Islet of Langerhans (tissue), 1 donor: ENCODE results near the gene ST3GAL4.

Source experiments
- FAIRE-seq: peaks from one replicate; lab custom pipeline; 2011; peaks lifted over from hg19 to GRCh38; lab: Jason Lieb, UNC

The ST3GAL4 gene

DNA sequence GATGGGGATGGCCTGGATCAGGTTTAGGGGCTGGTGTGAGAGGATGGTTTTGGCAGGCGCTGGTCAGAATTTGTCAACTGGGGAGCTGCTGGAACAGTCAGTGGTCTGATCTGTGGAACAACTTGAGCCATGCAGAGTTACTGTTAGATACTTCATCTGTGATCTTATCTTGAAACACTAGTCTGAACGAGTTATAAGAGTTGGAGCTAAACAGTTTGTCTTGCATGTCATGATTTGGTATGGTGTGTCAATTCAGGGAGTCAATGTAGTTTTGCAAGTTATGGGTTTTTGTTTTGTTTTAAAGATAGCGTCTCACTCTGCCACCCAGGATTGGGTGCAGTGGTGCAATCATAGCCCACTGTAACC is 54.1 kb downstream of the ST3GAL4 start:
- FAIRE-seq = no peak

DNA sequence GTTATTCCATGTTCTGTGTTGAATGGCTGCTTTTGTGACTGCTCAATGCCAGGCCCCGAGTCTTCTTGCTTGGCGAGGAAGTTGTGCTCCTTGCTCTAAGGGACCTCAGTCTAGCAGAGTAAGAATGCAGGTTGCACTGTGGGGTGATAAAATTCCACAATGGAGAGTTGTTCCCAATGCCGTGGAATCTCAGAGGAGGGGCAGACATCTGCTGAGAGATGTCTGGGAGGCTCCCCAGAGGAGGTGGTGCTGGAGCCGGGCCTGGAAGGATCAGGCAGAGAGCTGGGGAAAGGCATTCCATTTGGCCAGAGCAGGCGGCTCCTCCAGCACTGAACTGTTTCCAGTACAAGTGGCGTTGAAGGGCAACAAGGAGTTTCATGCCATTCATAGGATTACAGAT is 55.2 kb downstream of the ST3GAL4 start:
- FAIRE-seq = no peak

DNA sequence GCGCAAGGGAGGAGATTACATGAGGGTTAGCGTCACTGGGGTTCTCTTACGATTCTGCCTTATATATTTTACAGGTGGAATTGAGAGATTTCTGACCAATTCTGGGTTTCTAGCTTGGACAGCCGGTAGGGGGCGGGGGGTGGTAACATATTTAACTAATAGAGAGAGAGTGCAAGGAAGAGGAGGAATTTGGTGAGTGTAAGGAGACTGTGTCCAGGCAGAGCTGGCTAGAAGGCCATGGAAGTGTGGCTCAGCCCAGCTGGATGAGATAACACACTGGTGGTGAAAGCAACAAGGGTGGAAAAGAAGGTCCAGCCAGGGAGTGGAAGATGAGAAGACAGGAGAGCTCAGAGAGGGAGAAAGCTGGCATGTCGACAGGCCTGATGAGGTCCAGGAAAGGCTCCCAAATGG is 56.5 kb downstream of the ST3GAL4 start:
- no peak for FAIRE-seq

DNA sequence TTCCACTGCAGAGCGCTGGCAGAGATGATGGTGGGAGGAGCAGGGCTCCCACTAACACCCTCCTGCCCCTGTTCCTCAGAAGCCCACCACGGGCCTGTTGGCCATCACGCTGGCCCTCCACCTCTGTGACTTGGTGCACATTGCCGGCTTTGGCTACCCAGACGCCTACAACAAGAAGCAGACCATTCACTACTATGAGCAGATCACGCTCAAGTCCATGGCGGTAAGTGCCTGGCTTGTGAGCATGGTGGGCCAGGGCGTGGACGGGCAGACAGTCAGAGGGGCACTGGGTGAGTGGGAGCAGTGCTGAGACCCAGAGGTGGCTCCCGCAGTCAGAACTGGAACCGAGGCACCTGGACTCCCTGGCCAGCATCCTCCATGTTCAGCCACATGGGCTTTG is 57.9 kb downstream of the ST3GAL4 start:
- no peak for FAIRE-seq

DNA sequence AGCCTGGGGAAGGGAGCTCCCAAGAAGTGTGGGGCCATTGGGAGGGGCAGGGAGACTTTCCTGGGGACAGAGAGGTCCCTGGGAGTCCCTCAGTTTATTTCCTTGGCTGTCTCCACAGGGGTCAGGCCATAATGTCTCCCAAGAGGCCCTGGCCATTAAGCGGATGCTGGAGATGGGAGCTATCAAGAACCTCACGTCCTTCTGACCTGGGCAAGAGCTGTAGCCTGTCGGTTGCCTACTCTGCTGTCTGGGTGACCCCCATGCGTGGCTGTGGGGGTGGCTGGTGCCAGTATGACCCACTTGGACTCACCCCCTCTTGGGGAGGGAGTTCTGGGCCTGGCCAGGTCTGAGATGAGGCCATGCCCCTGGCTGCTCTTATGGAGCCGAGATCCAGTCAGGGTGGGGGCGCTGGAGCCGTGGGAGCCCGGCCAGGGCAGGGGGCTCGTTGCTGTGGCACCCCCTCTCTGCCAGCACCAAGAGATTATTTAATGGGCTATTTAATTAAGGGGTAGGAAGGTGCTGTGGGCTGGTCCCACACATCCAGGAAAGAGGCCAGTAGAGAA is 58.4 kb downstream of the ST3GAL4 start:
- no peak for FAIRE-seq

DNA sequence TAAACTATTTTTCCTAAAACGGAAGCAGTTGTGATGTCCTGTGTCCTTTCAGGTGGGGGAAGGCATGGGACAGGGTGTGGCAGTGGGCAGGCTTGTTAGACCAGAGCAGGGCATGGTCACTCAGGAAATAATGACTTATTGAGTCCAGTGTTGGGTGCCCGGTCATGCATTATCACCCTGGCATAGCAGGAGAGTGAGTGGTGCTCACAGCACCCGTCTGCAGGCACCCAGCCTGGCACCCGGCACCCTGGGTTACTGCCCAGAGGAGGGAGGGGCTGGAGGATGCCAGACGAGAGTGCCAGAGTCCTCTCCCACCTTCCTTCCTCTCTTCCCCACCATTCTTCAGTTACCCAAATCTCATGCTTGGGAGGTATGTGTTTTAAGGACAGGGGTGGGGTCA is 59.1 kb downstream of the ST3GAL4 start:
- FAIRE-seq = no peak

DNA sequence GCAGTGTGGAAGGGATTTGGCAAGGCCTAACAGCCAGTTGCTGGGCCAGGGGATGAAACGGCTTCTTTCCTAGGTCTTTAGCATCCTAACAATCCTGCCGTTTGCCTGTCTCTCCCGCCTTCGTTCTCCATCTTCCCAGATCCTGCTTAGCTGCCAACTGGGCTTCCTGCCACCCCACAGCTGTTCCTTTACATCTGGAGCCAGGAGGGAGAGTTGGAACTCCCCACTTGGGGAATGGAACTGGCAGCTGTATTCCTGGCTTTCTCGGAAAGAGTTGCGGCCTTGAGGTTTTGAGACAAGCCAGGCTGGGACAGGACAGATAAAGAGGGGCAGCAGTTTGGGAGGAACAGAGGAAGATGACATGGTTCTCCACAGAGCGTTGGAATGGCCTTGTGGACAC is 59.6 kb downstream of the ST3GAL4 start:
- FAIRE-seq = no peak

DNA sequence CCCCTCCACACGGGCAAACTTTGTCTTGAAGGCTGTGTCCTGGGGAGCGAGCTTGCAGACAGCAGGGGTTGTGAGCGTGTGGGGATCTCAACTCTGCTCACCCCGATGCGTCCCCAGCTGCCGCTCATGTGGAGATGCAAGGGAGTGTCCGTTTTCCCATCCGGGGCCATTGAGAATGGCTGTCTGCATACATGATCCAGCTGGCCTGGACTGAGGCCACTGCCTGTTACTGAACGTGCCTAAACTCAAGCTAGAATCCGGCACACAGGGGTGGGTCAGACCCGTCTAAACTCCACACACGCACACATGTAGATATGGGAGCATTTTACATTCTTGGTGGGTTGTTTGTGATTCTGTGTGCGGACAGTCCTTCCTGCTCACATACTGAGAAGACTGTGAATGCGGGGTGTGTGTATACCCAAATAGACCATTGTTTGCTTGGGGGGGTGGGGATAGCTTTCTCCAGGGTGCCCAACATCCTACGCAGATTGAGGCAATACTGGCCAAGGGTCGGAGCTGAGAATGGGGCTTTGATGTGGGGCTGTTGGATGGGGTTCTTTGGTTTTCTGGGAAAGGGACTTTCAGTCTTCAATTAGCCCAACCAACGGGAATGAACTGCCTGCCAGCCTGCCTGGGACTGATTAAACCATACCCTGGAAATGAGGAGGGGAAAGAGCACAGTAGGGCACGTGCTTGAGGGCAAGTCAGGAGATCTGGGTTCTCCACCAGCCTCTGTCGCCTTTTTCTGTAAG is 60.4 kb downstream of the ST3GAL4 start:
- FAIRE-seq = no peak

DNA sequence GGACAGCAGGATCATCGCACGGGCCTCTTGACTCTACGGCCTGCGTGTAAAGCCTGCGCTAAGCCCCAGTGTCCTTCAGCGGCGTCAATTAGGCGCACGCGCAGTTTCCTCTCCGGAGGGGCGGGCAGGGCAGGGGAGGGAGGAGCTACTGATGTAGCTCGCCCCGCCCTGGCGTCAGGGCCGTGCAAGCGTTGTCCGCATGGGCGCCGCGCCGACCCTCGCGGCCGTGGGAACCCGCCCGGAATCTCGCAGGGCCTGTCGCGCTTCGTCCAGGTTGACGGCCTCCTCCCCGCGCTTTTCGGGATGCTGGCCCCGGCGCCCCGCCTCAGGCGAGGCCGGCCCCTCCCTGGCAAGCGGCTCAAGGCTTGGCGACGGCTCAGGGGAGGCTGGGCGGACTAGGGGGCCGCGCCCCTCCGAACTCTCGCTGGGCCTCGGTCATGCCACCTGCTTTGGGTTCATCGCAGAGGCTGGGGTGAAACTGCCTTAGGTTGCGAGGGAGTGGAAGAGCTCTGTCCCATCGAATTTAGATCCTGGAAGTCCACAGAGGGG is 61.1 kb downstream of the ST3GAL4 start:
- no peak for FAIRE-seq

DNA sequence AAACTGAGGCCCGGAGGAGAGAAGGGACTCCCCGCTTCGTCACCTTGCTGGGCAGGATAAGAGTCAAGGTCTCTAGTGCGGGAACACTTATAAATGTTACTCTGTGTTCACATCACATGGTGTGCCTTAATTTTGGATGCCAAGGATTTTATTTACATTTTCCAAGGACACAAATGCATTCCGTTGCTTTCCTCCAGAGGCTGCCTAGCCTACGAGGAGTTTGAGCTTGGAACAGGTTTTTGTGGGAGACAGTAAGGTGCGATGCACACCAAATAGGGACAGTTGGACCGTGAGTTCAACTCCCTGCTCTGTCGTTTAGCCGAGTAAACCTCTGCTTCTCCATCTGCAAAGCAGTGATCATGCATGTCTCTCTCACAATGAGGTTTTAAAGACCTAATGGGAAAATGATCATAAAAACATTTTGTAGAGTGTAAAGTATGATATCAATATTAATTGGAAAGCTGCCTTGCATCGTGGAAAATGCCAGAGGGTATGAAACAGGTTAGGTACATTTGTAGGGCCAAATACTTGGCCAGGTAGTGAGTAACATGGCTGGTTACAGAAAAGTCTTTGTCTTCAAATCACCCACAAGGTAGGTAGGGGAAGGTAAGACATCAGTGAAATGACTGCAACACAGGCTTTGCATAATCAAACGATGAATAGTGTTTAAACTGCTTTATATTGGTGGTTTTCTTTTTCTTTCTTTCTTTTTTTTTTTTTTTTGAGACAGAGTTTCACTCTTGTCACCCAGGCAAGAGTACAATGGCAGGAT is 61.8 kb downstream of the ST3GAL4 start:
- FAIRE-seq = no peak

DNA sequence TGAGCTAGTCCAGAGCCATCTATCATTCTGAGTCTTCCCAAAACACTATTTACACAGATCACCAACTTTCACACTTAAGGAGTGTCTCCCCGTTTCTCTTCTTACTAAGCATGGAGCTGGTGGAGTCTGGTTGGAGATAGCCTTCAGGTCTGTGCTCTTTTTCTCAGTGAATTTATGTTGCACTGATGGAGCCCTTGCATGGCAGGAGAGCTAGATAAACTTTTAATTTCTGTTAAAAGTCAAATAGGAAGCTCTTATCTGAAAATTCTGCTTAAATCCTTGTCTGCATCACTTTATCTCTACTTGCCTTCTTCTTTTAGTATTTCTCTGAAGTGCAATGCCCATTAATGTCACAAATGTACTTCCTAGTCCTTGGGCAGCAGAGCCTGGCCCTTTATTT is 63.4 kb downstream of the ST3GAL4 start:
- FAIRE-seq = no peak

DNA sequence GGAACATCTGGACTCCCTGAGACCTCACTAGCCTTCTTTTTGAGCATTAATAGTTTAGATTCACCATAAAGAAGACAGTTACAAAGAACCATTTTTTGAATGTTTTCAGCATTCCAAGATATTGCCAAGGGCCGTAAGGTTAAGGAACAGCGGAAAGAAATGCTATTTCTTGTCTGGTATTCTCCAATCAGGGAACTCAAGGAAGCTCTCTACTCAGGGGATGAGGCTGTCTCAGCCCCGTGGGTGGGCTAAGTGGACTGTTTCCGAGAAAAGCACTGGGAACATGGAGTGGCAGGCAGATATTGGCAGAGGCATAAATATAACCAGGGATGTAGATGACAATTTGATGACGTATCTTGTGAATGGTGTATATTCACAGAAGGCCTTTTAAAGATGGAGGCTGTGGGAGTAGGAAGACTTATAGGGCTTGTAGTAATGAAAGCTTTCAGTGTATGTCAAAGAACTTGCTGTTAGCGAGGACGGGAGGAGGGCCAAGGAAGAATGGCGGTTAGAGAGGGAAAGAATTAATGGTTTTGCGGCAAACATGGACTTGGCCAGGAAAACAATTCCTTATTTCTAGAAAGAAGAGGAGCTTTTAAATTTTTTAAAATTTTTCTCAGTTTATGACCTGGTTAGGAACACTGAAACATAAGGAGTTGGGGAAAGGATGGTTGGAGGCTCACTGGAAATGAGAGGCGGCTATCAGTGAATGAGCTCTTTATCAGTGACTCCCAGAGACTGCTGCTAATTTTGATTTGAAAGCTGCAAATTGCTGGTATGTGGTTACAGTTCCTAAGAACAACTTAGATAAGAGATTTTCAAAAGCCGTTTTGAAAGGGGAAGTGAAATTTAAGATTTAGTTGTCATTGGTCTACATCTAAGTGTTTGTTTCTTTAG is 64.6 kb downstream of the ST3GAL4 start:
- FAIRE-seq = no peak

DNA sequence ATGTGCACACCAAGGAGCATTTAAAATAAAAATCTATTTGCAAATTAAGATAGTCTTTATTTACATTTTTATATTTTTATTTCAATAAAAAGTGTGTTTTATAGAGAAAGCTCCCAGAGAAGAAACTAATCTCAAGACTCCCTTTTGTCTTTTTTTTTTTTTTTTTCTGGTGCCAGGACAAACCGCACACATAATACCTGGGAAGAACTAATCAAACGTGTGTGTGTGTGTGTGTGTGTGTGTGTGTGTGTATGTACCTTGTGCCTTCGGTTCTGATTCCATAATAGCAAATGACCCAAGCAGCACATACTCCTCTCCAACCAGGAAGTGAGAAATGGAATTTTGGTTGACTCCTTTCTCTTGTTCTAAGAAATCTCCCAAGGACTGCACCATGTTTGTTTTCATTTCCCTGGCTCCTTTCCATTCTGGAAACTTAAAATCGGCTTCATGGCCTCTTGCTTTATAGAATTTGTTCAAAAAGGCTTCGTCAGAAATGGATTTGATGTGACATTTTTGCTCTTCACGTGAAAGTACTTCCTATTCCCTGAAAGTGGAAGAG is 65.3 kb downstream of the ST3GAL4 start:
- no peak for FAIRE-seq

DNA sequence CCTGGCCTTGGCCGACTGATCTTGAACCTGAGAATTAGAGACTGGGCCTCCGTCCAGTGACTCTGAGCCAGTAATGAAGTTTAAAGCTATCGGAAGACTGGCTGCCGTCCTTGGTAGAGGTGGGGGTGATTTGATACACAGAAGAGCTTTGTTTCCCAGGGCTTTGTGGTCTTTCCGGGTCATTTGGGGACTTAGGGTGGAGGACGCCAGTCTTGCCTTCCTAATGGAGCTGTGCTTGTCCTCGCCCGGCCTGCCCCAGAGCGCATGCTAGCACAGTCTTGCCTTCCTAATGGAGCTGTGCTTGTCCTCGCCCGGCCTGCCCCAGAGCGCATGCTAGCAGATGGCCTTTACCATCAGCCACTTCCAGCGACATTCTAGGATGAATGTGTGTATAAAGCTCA is 65.8 kb downstream of the ST3GAL4 start:
- FAIRE-seq = no peak

DNA sequence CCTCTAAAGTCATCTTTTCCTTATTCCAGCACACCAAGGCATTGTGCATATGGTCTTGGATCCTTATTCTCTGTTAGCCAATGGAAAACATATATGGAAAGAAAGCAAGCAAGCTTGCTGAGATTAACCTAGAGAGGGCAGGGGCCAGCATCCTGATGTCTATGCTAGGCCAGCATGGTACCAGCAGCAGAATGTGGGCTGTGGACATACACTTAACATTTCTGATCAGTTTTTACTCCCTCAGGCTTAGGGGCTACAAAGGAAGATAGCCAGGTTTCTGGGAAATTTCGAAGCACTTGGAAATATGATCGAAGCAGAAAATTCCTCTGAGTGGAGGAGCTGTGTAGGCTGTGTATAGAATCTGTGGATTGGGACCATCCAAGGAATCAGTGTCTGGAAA is 67.0 kb downstream of the ST3GAL4 start:
- FAIRE-seq = no peak

DNA sequence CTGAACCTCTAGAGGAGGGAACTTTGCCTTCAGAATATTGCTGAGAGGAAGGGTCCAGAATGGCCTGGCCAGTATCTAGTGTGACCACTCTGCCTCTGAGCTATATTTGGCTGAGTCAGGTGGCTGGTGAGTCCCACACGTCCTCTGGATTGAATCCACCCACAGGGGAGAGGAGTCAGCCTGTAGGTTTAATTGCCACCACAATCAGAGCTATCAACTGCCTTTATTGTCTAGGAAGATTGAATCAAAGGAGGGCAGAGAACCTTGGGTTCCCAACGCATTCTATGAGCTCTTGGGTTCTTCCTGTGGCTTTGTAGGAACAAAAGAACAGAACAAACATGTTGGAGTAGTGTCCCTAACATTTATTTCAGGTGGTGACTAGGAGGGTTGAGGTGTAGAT is 67.7 kb downstream of the ST3GAL4 start:
- FAIRE-seq = no peak

DNA sequence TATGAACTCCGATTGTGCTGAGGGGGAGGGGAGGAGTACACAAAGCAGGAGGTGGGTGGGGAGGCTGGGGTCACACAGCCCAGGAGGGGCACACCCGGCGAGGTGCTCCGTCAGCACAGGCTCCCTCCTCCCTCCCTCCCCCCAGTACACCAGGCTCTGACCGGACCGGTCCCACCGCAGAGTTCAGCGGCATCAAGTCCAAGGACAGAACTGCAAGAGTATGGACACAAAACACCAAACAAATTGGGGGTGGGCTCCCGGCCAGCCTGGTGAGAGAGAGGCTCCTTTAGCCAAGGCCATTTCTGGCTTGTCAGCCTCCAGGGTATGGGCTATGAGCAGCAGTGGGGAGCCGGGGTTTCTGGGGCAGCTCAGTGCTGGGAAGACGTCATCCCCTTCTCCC is 68.3 kb downstream of the ST3GAL4 start:
- no peak for FAIRE-seq

DNA sequence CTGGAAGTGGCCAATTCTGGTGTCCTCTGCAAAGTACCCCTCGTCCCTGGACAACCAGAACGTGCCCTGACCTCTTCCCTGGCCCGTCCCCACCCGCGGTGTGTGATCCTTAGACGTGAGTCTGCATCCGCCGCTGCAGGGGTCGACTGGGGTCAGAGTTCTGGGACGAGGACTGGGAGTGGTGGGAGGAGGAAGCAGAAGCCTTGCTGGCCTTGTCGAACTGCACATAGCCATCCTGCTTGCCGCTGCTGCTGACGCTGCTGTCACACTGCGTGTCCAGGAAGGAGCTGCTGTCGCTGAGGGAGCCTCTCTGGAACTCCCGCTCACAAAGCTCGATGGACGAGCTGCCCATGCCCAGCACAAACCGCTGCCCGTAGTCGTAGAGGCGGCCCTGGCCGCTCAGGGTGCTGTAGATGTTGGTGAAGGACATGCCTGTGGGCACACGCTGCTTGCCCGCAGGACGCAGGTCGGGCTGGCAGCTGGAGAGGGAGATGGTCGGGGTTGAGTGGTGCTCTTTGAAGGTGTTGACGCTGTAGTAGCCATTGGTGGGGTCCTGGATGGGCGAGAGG is 69.1 kb downstream of the ST3GAL4 start:
- no peak for FAIRE-seq

DNA sequence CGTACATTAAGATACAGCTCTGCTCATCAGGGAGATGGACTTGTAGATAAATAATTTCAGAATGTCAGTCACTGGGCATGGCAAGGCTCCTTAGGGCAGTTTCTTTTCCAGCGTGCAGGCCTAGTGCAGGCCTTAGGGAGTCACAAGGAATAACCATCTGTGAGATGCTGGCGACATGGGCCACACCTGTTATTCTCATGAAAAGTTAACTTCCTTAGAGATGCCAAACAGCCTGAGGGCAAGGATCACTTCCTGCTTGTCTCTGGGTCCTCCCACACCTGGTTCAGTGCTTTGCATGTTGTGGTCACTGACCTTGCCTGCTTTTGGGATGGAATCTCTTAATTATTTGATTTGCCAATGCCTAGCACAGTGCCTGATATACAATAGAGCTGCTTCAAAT is 70.6 kb downstream of the ST3GAL4 start:
- no peak for FAIRE-seq

DNA sequence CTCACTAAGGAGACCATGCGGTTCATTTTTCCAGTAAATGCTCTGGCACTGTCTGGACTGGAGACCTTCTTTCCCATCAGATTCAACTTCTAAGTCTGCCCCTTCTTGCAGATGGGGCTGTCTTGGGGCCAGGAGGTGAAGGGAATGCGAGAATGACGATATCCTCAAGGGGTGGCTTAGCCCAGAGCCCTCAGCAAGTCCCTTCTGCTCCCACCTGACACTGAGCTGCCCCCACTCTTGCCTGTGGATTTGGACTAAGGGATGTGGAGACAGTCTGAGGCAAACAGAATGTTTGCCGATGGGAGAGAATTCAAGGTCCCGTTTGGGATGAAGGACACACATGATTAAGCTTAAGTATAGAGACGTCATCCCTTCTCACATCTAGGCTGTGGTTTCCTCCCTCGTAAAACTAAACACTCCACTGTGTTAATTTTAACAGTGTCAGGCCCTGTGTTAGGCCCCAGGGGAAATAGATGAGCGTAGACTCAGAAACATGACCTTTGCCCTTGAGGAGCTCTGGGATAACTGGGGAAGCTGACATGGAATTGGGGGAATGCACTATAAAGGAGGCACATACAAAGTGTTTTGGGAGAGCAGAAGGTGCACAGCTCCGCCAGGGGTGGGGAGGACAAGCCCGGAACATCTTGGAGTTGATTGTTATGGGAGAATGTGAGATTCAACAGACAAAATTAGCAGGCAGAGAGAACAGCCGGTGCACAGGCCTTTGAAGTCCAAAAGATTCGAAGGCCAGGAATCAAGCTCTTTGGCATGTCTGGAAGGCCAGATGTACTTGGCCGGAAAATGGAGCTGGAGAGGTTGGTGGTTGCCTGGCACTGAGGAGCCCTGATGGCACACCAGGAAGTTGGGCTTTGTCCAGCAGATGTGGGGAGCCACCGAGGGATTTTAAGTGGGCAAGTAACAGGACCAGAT is 71.6 kb downstream of the ST3GAL4 start:
- FAIRE-seq = no peak
